ENCODE data around the gene SLCO3A1.

GRCh38 chr15:92196342-92196741, 342.8 kb downstream of the SLCO3A1 start:
- TF ChIP-seq EZH2 (IDR thresholded peaks at IDR 0.05; ENCODE audit: insufficient read depth, poor library complexity, severe bottlenecking), result no peak
- no peak for TF ChIP-seq EZH2phosphoT487 (IDR thresholded peaks at IDR 0.05; ENCODE audit: insufficient read depth, low read depth)

All from GM23248 (cell line).